Body of pancreas (tissue), 4 donors: ENCODE results near the gene ZNF692.

Experiments
- POLR2A ChIP-seq, 3 donors: fragments of 450-650 bp; IDR thresholded peaks; one replicate each; pipeline ENCODE4 v1.6.1; 2016; ENCODE audit warnings: antibody characterized with exemption in 3 of 3, mild to moderate bottlenecking in 2 of 3
- TF ChIP-seq, protein P1 (sequence below), 7 experiments: fragments of 450-650 bp in 4 of 7; fragments of 200-600 bp in 3 of 7; sonication (generic) in 3 of 7; IDR thresholded peaks; one replicate each; pipeline ENCODE4 v1.5.1; 2016 to 2019; ENCODE audit warnings: antibody characterized with exemption in 7 of 7

DNA sequence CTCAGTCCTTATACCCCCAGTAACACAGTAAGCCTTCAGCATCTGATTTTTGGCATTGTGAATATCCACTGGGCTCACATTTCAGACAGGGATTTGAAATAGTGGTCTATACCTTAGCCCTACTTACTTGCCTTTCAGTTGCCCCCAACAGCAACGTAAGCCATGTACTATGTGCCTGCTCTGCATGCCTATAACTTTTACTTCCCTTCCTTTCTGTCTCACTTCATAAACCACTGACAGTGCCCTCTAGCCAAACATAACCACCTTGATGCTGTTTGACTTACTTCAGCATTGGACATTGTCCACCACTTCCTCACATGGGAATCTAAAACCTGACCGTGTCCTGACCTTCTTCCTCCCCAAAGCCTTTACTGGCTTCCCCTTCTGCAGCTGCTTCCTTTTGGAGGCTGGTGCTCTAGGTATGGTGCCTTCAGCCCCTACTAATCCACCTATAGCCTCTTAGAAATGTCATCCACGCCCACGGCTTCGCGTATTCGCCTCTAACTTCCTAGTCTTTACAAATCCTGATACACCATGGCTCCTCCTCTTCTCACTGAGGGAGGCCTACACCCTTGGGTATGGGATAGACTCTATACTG, 24.4 kb downstream of the ZNF692 start:
- TF ChIP-seq POLR2A (IDR thresholded peaks at IDR 0.05): no peak
- TF ChIP-seq, protein P1, sequence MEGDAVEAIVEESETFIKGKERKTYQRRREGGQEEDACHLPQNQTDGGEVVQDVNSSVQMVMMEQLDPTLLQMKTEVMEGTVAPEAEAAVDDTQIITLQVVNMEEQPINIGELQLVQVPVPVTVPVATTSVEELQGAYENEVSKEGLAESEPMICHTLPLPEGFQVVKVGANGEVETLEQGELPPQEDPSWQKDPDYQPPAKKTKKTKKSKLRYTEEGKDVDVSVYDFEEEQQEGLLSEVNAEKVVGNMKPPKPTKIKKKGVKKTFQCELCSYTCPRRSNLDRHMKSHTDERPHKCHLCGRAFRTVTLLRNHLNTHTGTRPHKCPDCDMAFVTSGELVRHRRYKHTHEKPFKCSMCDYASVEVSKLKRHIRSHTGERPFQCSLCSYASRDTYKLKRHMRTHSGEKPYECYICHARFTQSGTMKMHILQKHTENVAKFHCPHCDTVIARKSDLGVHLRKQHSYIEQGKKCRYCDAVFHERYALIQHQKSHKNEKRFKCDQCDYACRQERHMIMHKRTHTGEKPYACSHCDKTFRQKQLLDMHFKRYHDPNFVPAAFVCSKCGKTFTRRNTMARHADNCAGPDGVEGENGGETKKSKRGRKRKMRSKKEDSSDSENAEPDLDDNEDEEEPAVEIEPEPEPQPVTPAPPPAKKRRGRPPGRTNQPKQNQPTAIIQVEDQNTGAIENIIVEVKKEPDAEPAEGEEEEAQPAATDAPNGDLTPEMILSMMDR (IDR thresholded peaks at IDR 0.05): no peak
